GM18505 (cell line): Measurements from ENCODE around the gene KCNA3.

Source experiments
- ATAC-seq: cut with Tn5 transposase; IDR thresholded peaks from one replicate; pipeline ENCODE4 v1.9.1; 2021; ENCODE audit not compliant: unreplicated experiment
- POLR2A ChIP-seq: IDR thresholded peaks from 4 replicates; pipeline ENCODE4 v1.6.1; 2011; ENCODE audit warnings: borderline replicate concordance; ENCODE audit not compliant: insufficient read depth, insufficient read length; ENCODE audit errors: extremely low read depth

KCNA3 gene

DNA sequence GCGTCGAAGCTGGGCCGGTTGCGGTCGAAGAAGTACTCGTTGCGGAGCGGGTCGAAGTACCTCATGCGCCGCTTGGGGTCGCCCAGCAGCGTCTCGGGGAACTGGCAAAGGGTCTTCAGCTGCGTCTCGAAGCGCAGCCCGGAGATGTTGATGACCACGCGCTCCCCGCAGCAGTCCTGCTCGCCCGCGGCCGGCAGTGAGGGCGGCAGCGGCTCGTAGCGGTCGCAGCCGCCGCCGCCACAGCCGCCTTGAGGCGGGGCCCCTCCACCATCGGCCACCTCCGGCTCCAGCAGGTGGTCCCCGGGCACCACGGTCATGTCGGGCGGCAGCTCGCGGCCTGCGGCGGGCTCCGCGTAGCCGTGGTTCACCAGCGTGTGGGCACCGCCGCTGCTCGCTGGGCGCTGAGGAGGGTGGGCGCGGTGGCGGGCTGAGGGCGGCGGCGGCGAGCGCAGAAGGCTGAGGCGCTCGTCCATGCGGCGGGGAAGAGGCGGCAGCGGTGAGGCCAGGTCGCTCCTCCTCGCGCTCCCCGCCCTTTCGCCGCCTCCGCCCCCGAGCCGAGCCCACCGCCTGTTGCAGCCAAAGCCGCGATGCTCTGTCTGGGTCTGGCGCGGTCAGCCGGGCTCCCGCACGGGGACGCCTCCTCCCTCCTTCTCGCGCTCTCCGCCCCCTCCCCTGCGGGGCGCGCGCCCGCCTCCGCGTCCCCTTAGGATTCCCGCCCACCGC lies at the start of gene KCNA3:
Gene KCNA3 (minus strand): TSS at position 604 of the 723 bp plus-strand sequence. CDS start 131 bp downstream, at position 473.
- no peak for ATAC-seq
- TF ChIP-seq POLR2A, result no peak

GRCh38 chr1:110722807-110723206 lies 48.1 kb upstream of the KCNA3 start:
- TF ChIP-seq POLR2A, result no peak
- ATAC-seq, result no peak

DNA sequence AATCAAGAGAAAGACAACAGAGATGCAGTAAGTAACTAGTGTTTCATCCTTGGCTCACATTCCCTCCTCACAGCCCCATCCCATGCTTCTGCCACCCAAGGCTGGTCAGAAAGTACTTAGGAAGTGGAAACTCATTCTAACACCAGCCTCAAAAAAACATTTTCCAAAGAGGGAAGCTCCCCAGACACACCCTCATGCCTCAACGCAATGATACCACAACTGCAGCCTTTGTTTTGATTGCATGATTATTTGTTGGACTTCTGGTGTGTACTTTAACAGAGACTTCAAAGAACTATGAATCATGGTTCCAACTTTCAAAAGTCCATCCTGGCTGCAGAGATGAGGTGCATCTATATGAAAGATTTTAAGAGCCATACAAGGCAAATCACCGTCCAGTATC lies 45.2 kb upstream of the KCNA3 start:
- no peak for ATAC-seq
- no peak for TF ChIP-seq POLR2A

DNA sequence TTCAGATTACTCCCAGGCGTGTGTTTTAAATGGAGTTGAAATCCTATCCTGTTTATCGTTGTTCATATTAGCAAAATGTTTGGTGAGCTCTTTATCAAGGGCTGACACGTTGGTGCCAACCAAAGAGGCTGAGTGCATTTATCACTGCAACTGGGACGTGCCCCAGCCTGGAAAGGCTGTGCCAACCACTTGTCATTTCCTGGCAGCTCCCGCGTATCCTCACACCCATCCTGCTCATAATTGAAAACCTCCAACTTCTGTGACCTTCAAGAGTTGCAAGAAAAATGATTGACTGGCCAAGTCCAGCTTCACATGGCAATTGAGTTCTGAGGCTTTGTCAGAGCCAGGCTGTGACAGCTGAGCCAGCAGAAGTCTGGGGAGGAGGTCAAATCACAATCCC lies 43.7 kb upstream of the KCNA3 start:
- no peak for ATAC-seq
- no peak for TF ChIP-seq POLR2A

DNA sequence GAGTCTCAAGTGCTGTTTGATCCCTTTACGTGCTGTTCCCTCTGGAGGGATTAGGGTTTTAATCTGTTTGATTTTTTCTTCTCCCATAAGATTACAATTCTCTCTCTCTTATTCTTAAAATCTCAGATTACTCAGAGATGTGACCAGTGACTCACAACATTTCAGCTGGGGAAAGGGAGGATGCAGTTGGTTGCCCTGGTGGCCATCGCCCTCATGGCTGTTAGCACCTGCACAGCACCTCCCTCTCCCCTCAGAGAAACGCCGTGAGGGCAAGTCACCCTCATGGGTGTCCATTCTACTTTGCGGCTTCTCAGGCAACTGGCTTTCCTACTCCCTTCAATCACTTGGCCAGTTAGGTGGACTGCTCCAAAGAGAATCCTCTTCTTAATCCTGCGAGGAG lies 42.4 kb upstream of the KCNA3 start:
- no peak for ATAC-seq
- TF ChIP-seq POLR2A, result no peak

DNA sequence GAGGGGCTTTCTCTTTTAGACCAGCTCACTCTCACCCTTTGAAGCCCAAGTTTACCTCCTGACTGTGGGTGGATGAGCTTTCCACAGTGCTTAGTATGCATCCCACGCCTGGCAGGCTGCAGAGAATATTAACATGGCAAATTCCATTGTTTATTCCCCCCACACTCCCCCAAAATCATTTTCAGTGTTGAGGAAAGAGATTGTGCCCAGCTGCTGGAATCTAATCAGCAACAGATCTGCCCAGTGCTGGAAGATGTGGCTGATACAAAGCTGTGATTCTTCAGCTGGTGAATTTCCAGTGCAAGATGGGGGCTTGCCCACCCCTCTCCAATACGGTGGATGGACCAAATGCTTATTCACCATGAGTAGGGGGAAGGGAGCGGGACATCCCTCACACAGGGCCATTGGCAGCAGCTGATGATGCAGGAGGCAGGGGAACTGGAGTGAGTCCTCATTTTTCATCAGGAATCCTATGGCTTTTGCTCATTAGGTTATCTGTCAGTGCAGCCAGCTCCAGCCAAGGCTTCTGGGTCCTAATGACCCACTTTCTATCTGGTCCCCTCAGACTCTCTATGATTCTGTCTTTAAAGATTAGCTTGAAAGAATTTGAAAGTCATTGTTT lies 39.7 kb upstream of the KCNA3 start:
- TF ChIP-seq POLR2A, result no peak
- no peak for ATAC-seq

DNA sequence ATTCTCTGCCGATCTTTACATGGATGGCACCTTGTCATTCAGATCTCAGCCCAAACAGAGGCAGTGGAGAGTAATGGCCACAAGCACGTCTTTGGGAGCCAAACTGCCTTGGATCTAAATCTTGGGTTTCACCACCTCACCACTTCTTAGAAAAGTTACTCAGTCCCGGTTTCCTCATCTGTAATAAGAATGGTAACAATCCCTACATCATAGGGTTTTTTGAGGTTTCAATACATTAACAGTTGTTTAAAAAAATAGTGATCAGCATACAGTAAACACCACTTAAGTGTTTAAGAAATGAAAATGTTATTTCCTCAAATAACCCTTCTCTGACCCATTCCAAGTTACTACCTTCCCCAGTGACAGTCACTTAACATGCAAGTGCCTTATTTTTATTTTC lies 38.5 kb upstream of the KCNA3 start:
- ATAC-seq, result no peak
- no peak for TF ChIP-seq POLR2A

DNA sequence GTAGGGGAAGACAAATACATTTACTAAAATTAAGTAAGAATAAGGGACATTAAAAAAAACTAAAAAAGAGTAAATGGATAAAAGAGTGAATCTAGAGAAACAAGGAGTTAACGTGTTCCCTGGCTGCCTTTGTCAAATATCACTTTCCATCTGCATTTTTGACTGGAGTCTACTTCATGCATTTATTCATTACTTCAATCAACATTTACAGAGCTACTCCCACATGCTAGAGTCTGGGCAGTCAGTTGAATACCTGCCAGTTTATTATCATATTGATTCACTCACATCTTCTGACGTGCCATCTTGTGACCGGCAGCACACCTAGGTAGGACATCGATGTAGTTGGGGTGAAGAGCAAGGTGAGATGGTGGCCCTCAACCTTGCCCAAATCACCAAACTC lies 35.6 kb upstream of the KCNA3 start:
- no peak for ATAC-seq

DNA sequence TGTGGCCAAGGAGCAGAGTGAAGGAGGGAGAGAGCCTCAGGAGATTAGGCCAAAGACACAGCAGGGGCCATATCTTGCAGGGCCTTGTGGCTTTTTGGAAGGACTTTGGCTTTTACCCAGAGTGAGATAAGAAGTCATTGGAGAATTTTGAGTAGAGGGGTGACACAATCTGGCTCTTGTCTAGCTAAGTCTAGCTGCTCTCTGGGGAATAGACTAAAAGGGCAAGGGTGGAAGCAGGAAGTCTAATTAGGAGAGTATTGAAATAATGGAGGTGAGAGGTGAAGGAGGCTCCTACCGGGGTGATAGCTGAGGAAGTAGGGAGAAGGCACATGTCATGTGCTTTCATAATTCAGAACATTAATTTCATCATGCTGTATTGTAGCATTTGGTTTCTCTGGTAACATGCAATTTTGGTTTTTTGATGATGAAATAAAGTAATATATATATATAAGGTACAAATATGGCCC lies 34.3 kb upstream of the KCNA3 start:
- no peak for ATAC-seq
- no peak for TF ChIP-seq POLR2A

More for the DNA sequence above, 35.6 kb upstream of the KCNA3 start:
- TF ChIP-seq POLR2A, result no peak

GRCh38 chr1:110707232-110707631 lies 32.5 kb upstream of the KCNA3 start:
- no peak for ATAC-seq
- TF ChIP-seq POLR2A, result no peak

DNA sequence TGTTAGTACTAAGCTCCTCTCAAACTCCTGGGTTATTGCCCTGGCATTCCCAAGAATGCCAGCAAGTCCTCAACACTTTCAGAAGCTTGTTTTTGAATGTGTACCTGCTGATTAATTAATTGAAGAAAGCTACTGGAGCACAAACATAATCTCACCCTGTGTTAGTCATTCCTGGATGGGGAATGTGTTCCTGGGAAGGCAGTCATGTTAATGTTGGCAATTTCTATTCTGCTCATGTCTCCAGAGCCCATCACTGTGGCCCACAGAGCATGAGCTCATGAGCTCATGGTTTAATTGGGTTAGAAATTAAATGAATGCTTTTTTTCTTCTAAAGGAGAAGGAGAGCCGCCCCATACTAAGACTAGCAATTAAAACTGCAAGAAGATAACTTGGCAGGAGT lies 31.9 kb upstream of the KCNA3 start:
- ATAC-seq, result no peak
- TF ChIP-seq POLR2A, result no peak

GRCh38 chr1:110702260-110702659 lies 27.5 kb upstream of the KCNA3 start:
- no peak for ATAC-seq
- no peak for TF ChIP-seq POLR2A

GRCh38 chr1:110700767-110701166 lies 26.0 kb upstream of the KCNA3 start:
- TF ChIP-seq POLR2A, result no peak
- ATAC-seq, result no peak

DNA sequence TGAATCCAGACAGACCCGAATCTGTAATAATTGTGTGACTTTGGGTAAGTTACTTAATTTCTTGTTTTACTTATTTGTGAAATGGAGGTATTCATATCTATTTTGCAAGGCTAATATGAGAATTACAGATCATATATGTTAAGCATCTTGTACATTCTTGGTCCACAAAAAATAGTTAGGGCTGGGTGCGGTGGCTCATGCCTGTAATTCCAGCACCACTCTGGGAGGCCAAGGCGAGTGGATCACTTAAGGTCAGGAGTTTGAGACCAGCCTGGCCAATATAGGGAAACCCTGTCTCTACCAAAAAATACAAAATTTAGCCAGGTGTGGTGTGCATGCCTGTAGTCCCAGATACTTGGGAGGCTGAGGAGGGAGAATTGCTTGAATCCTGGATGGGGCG lies 22.9 kb upstream of the KCNA3 start:
- TF ChIP-seq POLR2A, result no peak
- no peak for ATAC-seq
